Skeletal muscle tissue (tissue), 4 donors: ENCODE results near the gene COL25A1. TPM values are rescaled to one million over a fixed set of nuclear protein-coding genes. Genes with fewer than 3 reads are reported as not detected.

ENCODE experiments used
- H3K27ac ChIP-seq: one replicate; pipeline ENCODE4 v1.7.0; 2013; ENCODE audit warnings: mild to moderate bottlenecking, low read depth, low read length, inconsistent platforms
- H3K27me3 ChIP-seq, 3 donors: one replicate each; pipeline ENCODE4 v1.7.0; 2013; ENCODE audit warnings: low read length in 3 of 3; ENCODE audit not compliant: control insufficient read depth in 3 of 3, insufficient read depth in 3 of 3
- H3K36me3 ChIP-seq, 3 donors: one replicate each; pipeline ENCODE4 v1.7.0; 2013; ENCODE audit warnings: low read length in 3 of 3; ENCODE audit not compliant: control insufficient read depth in 3 of 3, insufficient read depth in 3 of 3
- H3K4me1 ChIP-seq, 3 donors: one replicate each; pipeline ENCODE4 v1.7.0; 2013; ENCODE audit warnings: low read length in 3 of 3, mild to moderate bottlenecking in 3 of 3; ENCODE audit not compliant: control insufficient read depth in 3 of 3, insufficient read depth in 3 of 3
- H3K4me3 ChIP-seq, 3 donors: one replicate each; pipeline ENCODE4 v1.7.0; 2013; ENCODE audit warnings: low read length in 3 of 3
- H3K9ac ChIP-seq, 3 donors: one replicate each; pipeline ENCODE4 v1.7.0; 2013; ENCODE audit warnings: low read length in 3 of 3, mild to moderate bottlenecking in 3 of 3, moderate library complexity in 2 of 3, low read depth in 1 of 3
- H3K9me3 ChIP-seq, 3 donors: one replicate each; pipeline ENCODE4 v1.7.0; 2013; ENCODE audit warnings: low read length in 3 of 3; ENCODE audit not compliant: control insufficient read depth in 3 of 3
- total RNA-seq: library from RNA; depleted of rRNA; stranded (reverse); fragments of >200 nt; gene quantifications from one replicate; pipeline ENCODE4 v1.2.3, GENCODE V29; 2014
- donor health status: Osteomylitis.

The COL25A1 gene
- total RNA-seq, 1 donor from 2014 or later = 3.7 TPM

DNA sequence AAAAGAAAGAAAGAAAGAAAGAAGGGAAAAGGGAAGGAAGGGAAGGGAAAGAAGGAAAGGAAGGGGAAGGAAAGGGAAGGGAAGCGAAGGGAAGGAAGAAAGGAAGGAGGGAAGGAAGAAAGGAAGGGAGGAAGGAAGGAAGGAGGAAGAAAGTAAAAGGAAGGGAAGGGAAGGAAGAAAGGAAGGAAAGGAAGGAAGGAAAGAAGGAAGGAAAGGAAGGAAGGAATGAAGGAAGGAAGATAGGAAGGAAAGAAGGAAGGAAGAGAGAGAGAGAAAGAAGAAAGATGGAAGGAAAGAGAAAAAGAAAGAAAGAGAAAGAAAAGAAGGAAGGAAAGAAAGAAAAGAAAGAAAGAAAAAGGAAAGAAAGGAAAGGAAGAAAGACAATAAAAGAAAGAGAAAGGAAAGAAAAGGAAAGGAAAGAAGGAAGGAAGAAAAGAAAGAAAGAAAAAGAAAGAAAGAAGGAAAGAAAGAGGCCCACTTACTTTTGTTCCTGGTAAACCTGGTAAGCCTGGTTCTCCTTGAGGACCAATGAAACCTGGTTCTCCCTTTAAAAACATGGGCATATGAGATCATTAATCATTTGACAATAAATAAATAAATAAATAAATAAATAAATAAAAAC is 433.7 kb downstream of the COL25A1 start:
- no peak overlapping the region for H3K27ac ChIP-seq
- no peak overlapping the region for H3K4me3 ChIP-seq
- no peaks in the 10 kb centered on the region for H3K36me3 ChIP-seq
- H3K9me3 ChIP-seq = no peaks in the 10 kb centered on the region
- H3K9ac ChIP-seq = no peak overlapping the region
- H3K4me1 ChIP-seq = no peaks in the 10 kb centered on the region
- no peaks in the 10 kb centered on the region for H3K27me3 ChIP-seq

DNA sequence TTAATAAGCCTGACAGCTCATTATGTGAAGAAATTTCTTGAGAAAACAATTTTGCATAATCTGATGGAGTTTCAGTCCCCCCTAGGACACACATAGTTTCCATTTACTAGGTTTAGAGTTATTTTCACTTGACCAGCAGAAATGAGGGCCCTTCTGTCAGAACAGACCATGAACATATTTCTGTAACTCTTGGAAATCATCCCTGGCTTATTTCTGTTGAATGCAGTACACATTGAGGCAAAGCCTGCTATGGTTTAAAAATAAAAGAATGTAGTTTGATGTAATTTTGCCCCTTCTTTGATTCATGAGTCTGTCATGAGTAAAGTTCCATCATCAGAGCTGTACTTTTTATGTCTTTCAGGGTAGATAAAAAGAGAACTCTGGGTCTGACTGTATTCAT is 435.0 kb downstream of the COL25A1 start:
- Histone ChIP-seq H3K27ac (no peak overlapping the region), H3K9ac (no peak overlapping the region), H3K4me1 (no peaks in the 10 kb centered on the region), H3K27me3 (no peaks in the 10 kb centered on the region), H3K4me3 (no peak overlapping the region), H3K9me3 (no peaks in the 10 kb centered on the region), H3K36me3 (no peaks in the 10 kb centered on the region)

DNA sequence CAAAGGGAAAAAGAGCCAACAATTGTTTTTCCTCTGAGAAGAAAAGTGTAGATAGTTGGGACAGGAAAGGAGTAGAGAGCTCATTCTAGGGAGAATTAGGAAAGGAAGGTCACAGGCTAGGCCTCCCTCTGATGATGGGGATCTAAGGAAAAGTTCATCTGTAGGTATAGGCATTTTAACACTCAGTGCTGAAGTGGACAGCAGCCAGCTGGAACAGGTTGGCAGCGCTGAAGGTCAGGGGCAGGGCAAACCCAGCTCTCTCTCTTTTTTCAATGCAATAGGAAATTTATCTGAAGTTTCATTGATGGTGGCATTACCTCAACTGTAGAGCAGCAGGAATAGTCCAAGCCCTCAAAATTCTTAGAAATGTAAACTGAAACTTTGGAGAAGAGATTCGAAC is 441.1 kb downstream of the COL25A1 start:
- H3K4me1 ChIP-seq = no peaks in the 10 kb centered on the region
- no peaks in the 10 kb centered on the region for H3K27me3 ChIP-seq
- no peaks in the 10 kb centered on the region for H3K36me3 ChIP-seq
- H3K27ac ChIP-seq = no peak overlapping the region
- H3K9me3 ChIP-seq = no peaks in the 10 kb centered on the region
- no peak overlapping the region for H3K4me3 ChIP-seq
- H3K9ac ChIP-seq = no peak overlapping the region

DNA sequence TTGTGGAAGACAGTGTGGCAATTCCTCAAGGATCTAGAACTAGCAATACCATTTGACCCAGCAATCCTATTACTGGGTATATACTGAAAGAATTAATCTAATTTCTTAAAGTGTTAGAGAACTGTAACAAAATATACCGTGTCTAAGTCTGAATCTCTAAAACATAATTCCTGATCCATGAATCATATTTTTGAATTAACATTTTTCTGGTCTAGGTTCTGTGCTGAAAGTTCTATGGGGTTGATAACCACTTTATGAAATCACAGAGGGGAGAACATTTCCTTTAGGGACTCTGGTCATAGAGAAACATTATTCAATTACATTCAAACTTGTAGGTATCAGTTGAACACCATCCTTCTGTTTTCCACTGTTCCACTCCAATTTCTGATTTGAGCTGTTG is 447.7 kb downstream of the COL25A1 start:
- no peaks in the 10 kb centered on the region for H3K4me1 ChIP-seq
- no peak overlapping the region for H3K4me3 ChIP-seq
- H3K9me3 ChIP-seq = no peaks in the 10 kb centered on the region
- no peaks in the 10 kb centered on the region for H3K27me3 ChIP-seq
- no peaks in the 10 kb centered on the region for H3K36me3 ChIP-seq
- no peak overlapping the region for H3K27ac ChIP-seq
- H3K9ac ChIP-seq = no peak overlapping the region

DNA sequence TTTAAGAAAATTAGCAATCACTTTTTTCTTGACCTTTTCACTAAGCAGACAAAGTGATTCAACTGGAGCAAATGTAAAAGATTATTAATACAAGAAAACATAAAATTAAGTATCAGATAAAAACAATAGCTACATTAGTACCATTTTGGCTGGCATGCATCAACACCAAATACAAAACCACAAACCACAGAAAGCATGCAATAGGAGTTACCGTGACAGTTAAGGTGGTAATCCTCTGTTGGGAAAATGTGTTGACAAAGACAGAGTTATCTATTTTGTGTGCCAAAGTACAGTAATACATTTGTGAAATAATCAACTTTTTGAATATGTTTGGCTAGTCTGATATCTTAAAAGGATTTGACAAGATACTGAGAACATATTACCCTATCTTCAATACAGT is 449.8 kb downstream of the COL25A1 start:
- Histone ChIP-seq H3K4me1 (no peaks in the 10 kb centered on the region), H3K4me3 (no peak overlapping the region), H3K27ac (no peak overlapping the region), H3K9ac (no peak overlapping the region), H3K36me3 (no peaks in the 10 kb centered on the region), H3K27me3 (no peaks in the 10 kb centered on the region), H3K9me3 (no peaks in the 10 kb centered on the region)

DNA sequence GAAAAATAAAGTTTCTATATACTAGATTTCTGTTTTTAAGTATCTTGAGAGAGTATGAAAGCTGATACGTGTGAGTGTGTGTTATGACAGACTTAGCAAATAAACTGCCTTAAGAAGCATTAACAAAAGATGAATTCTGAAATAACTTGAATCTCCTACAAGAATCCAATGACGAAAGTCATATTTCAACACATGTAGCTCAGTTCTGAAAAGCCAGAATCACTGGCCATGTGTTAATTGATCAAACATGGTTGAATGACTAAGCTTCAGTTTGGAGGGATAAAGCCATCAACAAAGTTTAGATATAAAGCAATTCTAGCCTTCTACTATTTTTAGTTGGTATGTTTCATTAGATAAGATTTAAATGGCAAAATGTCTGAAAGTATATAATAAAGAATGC is 451.1 kb downstream of the COL25A1 start:
- Histone ChIP-seq H3K4me3 (no peak overlapping the region), H3K9me3 (no peaks in the 10 kb centered on the region), H3K4me1 (no peaks in the 10 kb centered on the region)

DNA sequence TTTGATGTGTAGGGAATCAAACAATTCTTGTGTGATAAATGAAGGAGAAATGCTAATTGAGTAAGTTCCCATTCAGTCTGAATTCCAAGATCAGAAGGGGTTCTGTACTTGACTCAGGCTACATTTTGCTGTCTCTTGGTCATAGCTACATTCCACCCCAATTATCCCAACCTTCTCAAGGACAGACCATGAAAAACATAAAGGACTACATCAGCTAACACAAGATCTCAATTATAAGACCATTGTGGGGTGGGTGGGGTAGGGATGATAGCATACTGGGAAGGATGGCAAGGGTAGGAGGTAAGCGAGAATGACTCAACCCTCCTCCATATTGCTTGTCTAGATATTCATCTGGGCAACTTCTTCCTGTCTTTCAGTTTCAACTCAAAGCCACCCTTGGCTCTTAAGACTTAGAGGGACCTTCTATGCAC is 452.2 kb downstream of the COL25A1 start:
- Histone ChIP-seq H3K4me3 (no peak overlapping the region), H3K4me1 (no peaks in the 10 kb centered on the region), H3K9me3 (no peaks in the 10 kb centered on the region), H3K27ac (no peak overlapping the region), H3K9ac (no peak overlapping the region), H3K27me3 (no peaks in the 10 kb centered on the region), H3K36me3 (no peaks in the 10 kb centered on the region)

More for the DNA sequence above, 451.1 kb downstream of the COL25A1 start:
- Histone ChIP-seq H3K27me3 (no peaks in the 10 kb centered on the region), H3K9ac (no peak overlapping the region), H3K27ac (no peak overlapping the region), H3K36me3 (no peaks in the 10 kb centered on the region)

DNA sequence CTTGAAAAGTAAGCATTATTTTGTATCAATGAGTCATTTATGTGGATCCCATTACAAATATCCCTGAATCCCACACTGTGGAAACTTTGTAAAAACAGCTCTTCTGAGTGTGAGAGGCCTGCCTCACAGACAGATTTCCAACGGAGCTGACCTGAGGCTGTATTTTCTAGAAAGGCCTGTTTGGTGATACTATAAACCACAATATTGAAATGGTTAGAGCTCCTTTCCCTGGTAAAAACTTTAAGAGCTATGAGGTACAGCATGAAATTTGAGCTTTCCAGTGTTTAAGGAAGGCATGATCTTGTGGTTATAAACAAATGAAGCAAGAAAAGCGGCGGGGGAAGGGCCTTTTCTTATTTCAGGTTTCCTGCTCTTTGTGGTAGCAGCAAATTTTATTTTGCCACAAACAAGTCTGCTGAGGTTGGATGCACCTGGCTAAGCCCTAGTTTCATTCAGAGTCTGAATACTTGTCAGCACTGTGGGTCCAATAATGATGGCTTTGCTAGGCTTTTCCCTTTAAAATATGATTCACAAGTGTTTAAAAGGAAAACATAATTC is 452.8 kb downstream of the COL25A1 start:
- no peaks in the 10 kb centered on the region for H3K36me3 ChIP-seq
- H3K27ac ChIP-seq = no peak overlapping the region
- no peaks in the 10 kb centered on the region for H3K27me3 ChIP-seq
- H3K4me3 ChIP-seq = no peak overlapping the region
- no peak overlapping the region for H3K9ac ChIP-seq
- H3K9me3 ChIP-seq = no peaks in the 10 kb centered on the region
- no peaks in the 10 kb centered on the region for H3K4me1 ChIP-seq

DNA sequence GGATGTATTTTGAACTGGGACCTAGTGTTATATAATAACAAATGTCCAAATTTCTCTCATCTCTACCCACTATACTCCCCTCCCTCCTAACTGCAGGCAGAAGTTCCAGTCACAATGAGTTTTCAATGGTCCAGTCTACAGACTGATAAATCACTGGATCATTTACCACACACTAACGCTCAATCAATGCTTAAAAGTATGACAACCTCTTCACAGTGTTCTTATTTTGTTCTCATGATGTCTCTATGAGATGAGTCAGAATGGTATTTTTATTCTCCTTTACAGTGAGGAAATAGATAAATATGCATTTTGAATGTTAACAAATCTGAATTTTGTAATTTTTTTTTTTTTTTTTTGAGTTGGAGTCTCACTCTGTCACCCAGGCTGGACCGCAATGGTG is 455.9 kb downstream of the COL25A1 start:
- no peak overlapping the region for H3K9ac ChIP-seq
- H3K9me3 ChIP-seq = no peaks in the 10 kb centered on the region
- H3K4me1 ChIP-seq = no peaks in the 10 kb centered on the region
- no peak overlapping the region for H3K4me3 ChIP-seq
- H3K27me3 ChIP-seq = no peaks in the 10 kb centered on the region
- H3K36me3 ChIP-seq = no peaks in the 10 kb centered on the region
- H3K27ac ChIP-seq = no peak overlapping the region

DNA sequence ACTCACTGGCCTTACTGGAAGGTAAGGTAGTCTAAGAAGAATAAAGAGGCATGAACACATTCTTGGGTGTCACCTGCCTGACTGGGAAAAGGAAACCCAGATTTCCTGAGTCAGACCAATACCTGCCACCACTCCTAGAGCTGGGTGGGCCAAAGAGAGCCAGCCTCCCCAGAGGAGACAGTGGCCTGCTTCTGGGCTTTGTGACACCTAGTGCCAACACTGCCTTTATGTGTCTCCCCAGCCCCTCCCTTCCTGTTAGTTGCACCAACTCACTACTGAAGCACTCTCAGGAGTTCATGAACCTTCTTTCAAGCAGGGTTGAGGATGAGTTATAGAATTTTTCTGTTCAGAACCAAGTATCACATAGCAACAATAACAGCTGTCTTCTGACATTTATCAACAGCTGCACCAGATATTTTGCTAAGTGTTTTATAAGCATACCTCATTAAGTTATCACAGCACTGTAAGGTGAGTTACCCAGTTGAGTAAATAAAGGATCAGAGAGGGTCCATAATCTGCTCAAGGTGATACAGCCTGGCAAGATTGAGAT is 462.0 kb downstream of the COL25A1 start:
- no peak overlapping the region for H3K9ac ChIP-seq
- no peaks in the 10 kb centered on the region for H3K4me1 ChIP-seq
- no peaks in the 10 kb centered on the region for H3K9me3 ChIP-seq
- no peak overlapping the region for H3K4me3 ChIP-seq
- H3K27me3 ChIP-seq = no peaks in the 10 kb centered on the region
- H3K27ac ChIP-seq = no peak overlapping the region
- no peaks in the 10 kb centered on the region for H3K36me3 ChIP-seq
